ENCODE results near the gene LAPTM5. TPM values are rescaled to one million over a fixed set of nuclear protein-coding genes. Genes with fewer than 3 reads are reported as not detected.

LAPTM5 gene
- total RNA-seq, 1 experiment from 2014 or later = 1.3 TPM

DNA sequence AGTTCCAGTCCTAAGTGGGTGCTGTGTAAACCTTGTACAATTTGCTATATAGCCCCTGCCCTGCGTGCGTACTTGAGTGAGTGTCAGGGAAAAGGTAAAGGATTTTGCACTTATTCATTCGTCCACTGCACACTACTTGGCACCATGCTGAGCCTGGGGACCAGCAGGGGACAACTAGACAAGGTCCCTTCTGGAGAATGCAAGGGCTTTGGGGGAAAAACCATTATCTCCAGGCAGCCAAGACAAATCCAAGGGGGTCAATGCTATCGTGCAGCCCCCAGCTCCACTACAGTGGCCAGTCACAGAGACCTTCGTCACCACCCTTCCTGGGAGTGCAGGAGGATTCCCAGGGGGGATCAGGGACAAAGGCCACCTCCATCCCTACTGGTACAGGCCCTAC, 73.9 kb downstream of the LAPTM5 start:
- no peak for DNase-seq (ENCODE audit: low read depth)

Other genes starting within 250 kb of the LAPTM5 start
- 0.06 and 0.32 TPM in 2 replicates for gene MATN1, start 34.2 kb downstream of the LAPTM5 start, total RNA-seq (2014; rRNA removed)
- gene SDC3, start 151.0 kb upstream of the LAPTM5 start, total RNA-seq (2014; rRNA removed) = 33.0 and 39.8 TPM in 2 replicates

Measured in LHCN-M2 (cell line).